Stimulated activated naive CD8-positive, alpha-beta T cell treated with anti-CD3 and anti-CD28 coated beads, Interleukin-15, Interleukin-2, amounts not matched to agents 100 U/mL and 50 U/mL, for 24 hours (primary cell): Measurements from ENCODE around the gene NPC1L1.
"Not testable (repeated sequence)": the region's sequence is repeated elsewhere in the genome, so short reads cannot be mapped to it uniquely, and the experiment has no call there.

ENCODE experiments used
- ATAC-seq: fragments of 150-1000 bp; cut with Tn5 transposase; one replicate; pipeline ENCODE4 v1.10.0; 2021
- DNase-seq: peaks from one replicate; pipeline ENCODE4 v3.0.0; 2021

NPC1L1 gene

GRCh38 chr7:44535348-44536064 is 5.6 kb downstream of the NPC1L1 start:
- no peak for DNase-seq
- no peak for ATAC-seq

DNA sequence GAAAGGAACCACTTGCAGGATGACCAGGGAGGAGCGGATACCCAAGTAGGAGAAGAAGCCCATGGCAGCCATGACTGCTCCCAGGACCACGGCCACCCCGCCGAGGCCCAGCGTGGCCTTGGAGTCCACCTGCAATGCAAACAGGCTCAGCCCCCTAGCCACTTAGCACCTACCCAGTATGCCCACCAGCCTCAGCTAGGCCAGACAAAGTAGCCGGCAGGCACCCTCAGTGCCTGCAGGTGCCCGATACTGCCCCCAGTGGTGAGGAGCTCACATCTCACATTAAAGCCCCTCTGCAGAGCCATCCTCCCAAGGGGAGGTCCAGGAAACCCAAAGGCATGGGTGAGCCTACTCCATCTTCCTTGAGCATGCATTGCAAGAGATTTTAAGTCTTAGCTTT is 6.6 kb downstream of the NPC1L1 start:
- DNase-seq (peak; percentile 67), ATAC-seq (peak; percentile 75)

GRCh38 chr7:44534087-44534486 is 7.0 kb downstream of the NPC1L1 start:
- ATAC-seq = no peak
- no peak for DNase-seq

DNA sequence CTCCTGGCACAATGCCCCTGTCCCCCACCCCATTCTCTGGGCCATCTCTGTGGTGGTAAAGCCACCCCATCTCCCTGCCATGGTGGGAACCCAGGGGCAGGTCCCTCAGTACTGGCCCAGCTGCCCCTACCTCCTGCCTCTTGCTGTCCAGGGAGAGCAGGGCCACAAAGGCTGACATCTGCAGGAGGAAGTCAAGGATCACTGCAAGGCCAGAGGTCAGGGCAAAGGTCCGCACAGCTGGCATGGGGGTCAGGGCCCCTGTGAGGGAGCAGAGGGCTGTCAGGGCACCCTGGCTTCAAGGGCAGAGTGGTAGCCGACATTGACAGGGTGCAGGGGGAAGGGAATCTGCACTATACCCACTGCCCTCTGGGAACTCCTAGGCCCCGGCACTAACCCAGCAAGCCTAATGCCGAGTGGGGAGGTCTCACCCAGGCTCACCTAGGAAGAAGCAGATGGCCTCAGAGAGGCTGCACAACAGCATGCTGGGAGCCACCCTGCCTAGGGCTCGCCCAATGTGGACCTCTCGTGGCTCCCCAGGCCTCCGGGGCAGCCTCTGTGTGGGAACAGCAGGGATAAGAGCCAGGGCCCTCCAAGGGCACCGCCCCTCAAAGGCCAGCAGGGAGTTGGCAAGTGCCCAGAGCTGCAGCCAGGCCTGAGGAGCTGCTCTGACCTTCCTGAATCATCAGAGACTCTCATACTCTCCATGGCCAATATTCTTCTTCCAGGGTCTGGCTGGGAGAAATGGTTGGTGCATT is 7.7 kb downstream of the NPC1L1 start:
- DNase-seq (no peak), ATAC-seq (no peak)

DNA sequence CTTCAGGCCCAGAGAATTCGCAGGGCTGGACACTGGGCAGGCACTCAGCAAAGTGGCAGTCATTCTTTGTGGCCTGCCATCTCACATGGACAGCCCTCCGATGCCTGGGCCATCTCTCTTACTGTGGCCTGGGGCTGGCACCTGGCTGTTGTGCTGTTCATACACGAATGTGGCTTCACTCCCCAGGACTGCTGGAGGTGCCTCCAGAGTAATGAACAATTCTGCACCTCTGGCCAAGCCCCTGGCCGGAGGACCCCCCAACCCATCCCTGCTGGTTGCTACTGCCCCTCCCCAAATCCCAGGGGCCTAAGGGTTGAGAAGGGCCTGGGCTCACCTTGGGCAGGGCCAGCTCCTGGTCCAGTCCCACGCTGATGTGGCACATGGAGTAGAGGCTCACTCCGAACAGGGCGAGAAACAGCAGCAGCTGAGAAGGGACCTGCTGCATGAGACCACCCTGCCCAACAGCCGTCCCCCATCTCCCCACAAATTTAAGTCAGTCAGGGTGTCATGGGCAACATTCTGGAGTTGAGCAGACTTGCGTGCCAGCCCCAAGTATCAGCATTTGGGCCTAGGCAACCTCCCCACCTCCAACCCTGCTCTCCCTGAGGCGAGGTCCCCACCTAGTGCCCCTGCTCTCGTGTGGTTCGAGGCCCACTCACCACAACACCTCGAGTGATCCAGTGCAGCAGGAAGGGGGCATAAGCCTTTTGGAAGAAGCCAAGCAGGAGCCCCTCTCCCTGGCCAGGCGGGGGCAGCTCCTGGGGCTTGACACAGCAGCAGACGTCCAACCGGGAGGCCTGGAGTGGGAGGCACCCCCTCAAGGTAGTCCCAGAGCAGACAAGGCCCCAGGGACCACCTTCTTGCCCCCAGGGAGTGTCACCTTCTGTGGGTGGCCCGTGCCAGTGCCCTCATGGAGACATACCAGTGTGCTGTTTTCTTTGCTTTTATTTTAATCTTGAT is 9.4 kb downstream of the NPC1L1 start:
- DNase-seq = no peak
- no peak for ATAC-seq

- ATAC-seq (no peak), DNase-seq (no peak)
Observed at GRCh38 chr7:44530990-44531389, 10.1 kb downstream of the NPC1L1 start.

GRCh38 chr7:44524811-44525388 is 16.2 kb downstream of the NPC1L1 start:
- DNase-seq = no peak
- no peak for ATAC-seq

DNA sequence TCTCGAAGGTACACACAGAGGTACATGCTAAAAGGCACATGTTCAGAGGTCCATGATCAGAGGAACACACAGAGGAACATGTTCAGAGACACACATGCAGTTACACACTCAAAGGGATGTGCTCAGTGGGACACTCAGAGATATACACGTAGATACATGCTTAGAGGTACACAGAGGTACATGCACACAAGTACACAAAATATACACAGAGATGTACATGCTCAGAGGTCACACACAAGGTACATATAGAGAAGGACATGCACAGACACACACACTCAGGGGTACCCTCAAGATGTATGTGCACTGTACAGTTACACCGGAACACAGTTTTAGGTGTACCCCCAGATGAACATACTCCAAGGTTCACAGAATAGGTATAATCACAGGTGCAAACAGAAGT is 18.8 kb downstream of the NPC1L1 start:
- ATAC-seq = no peak
- DNase-seq = no peak

- ATAC-seq = no peak
- DNase-seq = no peak
Observed at GRCh38 chr7:44521347-44522095, 19.6 kb downstream of the NPC1L1 start.

- no peak for DNase-seq
- ATAC-seq = no peak
Observed at GRCh38 chr7:44520574-44520973, 20.6 kb downstream of the NPC1L1 start.

DNA sequence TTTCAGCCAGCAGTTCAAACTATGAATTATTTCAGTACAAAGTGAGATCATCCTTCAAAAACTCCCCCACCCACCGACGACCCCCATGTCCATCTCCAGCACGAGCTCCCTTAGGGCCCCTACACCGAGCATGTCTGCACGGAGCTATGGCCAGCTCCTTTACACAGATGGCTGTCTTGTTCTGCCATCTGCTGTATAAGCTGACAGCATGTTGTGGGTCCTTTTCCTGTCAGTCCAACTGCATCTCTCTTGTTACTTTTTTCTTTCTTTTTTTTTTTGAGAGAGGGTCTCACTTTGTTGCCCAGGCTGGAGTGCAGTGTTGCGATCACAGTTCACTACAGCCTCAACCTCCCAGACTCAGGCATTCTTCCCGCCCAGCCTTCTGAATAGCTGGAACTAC is 21.6 kb downstream of the NPC1L1 start:
- no peak for ATAC-seq
- DNase-seq = no peak

DNA sequence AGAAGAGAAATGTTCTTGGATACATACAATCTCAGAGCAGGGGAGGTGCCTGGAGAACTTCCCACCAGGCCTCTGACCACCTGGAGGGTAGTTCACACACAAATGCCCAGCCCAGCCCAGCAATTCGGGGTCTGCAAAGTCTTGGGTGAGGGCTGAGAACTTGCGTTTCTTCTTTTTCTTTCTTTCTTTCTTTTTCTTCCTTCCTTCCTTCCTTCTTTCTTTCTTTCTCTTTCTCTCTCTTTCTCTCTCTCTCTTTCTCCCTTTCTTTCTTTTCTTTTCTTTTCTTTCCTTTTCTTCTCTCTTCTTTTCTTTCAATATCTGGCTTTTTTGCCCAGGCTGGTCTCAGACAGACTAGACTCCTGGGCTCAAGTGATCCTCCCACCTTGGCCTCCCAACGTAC is 22.4 kb downstream of the NPC1L1 start:
- ATAC-seq (no peak), DNase-seq (no peak)

- DNase-seq (no peak), ATAC-seq (no peak)
Observed at GRCh38 chr7:44517175-44517574, 24.0 kb downstream of the NPC1L1 start.

GRCh38 chr7:44515590-44516268 is 25.4 kb downstream of the NPC1L1 start:
- no peak for ATAC-seq
- DNase-seq = no peak

DNA sequence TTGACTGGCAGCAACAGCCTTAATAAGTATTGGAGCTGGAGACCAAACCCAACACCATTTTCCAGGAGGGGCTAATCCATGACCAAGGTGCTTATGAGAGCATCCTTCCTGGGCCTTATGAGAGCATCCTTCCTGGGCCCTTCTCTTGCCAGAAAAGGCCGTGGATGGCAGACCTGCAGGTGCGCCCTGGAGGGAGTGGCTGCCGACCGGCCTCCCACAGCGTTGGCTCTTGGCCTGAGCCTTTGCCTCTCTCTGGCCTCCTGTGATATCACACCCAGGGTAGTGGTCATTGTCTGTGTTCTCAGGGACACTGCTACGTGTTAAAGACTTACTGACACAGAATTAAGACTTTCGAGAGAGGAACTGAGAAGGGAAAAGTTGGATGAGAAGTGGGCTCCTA is 28.4 kb downstream of the NPC1L1 start:
- ATAC-seq (no peak), DNase-seq (no peak)

GRCh38 chr7:44511863-44512468 is 29.2 kb downstream of the NPC1L1 start:
- no peak for DNase-seq
- ATAC-seq = no peak

GRCh38 chr7:44511236-44511635 is 29.9 kb downstream of the NPC1L1 start:
- ATAC-seq (no peak), DNase-seq (no peak)

- ATAC-seq = peak; percentile 93
Observed at GRCh38 chr7:44508328-44509030, 32.7 kb downstream of the NPC1L1 start.

GRCh38 chr7:44506592-44507288 is 34.4 kb downstream of the NPC1L1 start:
- ATAC-seq, DNase-seq: not testable (repeated sequence)

More at GRCh38 chr7:44508328-44509030, 32.7 kb downstream of the NPC1L1 start:
- peak; percentile 13 for DNase-seq
